ENCODE measurements around the gene BHLHE23.

GRCh38 chr20:62956387-62957135 lies 50.2 kb downstream of the BHLHE23 start:
- TF ChIP-seq CTCF (IDR thresholded peaks at IDR 0.05) (no peak), POLR2A (IDR thresholded peaks at IDR 0.05) (no peak)

All from thyroid gland (tissue), 4 donors.